Retinal pigment epithelial cell (primary cell): ENCODE results near the gene CCNL2.
"Not testable (repeated sequence)": the region's sequence is repeated elsewhere in the genome, so short reads cannot be mapped to it uniquely, and the experiment has no call there.

Source experiments
- DNase-seq: peaks from one replicate; pipeline ENCODE4 v3.0.0-alpha.2; 2010; ENCODE audit warnings: low read depth
- H3K4me3 ChIP-seq: 2 replicates; pipeline ENCODE4 v1.5.1; 2011; ENCODE audit warnings: mild to moderate bottlenecking, low read length, control low read depth, moderate library complexity
- TF ChIP-seq, protein P1 (sequence below): conservative IDR thresholded peaks from 2 replicates; pipeline ENCODE4 v1.5.1; 2011; ENCODE audit warnings: low read depth, low read length, control low read depth, inconsistent platforms

The CCNL2 gene

DNA sequence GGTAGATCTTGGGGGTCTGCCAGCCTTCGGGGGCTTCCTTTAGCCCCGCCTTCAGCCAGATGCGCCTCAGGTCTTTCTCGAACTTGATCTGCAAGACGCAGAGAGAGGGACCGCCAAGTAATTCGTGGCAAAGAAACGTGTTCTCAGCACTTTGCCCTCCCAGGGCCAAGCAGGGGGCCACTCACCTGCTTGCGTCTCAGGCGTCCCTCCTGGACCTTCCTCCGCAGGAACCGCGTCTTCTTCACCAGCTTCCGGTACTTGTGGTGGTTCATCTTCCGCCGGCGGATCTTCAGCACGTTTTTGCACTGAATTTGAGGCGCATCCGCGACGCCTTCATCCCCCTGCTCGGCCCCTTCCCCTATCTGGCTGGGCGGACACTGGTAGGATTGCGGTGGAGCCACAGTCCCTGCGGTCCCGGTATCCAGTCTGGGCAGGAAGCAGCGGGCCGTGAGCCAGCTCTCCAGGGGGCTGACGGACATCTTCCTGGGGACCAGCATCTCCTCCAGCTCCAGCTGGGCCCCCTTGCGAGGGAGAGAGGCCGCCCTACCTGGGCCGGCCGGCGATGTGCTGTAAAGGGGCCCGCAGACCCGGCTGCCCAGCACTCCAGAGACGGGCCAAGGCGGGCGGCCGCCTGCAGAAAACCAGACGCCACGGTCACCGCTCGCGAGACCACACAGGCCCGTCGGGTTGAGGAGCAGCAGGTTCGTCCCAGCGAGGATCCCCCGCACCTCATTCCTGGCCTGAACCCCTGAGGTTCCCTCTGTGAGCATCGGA is 25.1 kb downstream of the CCNL2 start:
- TF ChIP-seq, protein P1, sequence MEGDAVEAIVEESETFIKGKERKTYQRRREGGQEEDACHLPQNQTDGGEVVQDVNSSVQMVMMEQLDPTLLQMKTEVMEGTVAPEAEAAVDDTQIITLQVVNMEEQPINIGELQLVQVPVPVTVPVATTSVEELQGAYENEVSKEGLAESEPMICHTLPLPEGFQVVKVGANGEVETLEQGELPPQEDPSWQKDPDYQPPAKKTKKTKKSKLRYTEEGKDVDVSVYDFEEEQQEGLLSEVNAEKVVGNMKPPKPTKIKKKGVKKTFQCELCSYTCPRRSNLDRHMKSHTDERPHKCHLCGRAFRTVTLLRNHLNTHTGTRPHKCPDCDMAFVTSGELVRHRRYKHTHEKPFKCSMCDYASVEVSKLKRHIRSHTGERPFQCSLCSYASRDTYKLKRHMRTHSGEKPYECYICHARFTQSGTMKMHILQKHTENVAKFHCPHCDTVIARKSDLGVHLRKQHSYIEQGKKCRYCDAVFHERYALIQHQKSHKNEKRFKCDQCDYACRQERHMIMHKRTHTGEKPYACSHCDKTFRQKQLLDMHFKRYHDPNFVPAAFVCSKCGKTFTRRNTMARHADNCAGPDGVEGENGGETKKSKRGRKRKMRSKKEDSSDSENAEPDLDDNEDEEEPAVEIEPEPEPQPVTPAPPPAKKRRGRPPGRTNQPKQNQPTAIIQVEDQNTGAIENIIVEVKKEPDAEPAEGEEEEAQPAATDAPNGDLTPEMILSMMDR, result no peak
- DNase-seq, result no peak
- peak overlapping the region; percentile 87 for H3K4me3 ChIP-seq

DNA sequence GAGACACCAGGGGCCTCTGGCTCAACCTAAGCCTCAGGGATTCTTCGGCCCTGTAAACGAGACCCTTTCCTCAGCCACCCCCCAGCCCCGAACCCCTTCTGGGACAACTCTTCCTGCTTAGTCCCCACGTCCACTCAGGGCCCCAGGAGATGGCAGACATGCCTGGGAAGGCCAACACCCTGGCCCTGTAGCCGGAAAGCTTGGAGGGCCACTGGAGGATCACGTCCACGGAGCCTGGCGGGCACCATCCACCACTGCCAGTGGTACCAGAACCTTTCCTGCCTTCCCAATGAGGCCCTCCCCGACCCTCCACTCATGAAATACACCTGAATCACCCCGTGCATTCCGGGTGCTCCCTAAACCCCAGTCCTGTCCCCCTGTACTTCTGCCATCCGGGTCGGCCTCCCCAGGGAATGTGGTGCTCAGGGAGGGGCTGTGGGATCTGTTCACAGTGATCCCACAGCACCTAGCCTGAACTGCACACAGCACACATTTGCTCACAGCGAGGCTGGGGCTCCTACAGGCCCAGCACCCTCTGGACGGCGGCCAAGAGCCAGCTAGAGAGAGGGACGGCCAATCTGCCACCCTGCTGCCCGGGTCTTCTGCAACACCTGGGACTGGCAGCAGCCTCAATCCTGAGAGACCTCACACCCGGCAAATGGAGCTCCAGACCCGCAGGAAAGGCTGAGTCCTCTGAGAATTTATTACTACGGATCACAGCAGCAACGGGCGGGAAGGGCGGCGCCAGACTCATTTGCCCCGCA is 25.9 kb downstream of the CCNL2 start:
- no peak overlapping the region for H3K4me3 ChIP-seq
- TF ChIP-seq, protein P1, result no peak
- no peak for DNase-seq

DNA sequence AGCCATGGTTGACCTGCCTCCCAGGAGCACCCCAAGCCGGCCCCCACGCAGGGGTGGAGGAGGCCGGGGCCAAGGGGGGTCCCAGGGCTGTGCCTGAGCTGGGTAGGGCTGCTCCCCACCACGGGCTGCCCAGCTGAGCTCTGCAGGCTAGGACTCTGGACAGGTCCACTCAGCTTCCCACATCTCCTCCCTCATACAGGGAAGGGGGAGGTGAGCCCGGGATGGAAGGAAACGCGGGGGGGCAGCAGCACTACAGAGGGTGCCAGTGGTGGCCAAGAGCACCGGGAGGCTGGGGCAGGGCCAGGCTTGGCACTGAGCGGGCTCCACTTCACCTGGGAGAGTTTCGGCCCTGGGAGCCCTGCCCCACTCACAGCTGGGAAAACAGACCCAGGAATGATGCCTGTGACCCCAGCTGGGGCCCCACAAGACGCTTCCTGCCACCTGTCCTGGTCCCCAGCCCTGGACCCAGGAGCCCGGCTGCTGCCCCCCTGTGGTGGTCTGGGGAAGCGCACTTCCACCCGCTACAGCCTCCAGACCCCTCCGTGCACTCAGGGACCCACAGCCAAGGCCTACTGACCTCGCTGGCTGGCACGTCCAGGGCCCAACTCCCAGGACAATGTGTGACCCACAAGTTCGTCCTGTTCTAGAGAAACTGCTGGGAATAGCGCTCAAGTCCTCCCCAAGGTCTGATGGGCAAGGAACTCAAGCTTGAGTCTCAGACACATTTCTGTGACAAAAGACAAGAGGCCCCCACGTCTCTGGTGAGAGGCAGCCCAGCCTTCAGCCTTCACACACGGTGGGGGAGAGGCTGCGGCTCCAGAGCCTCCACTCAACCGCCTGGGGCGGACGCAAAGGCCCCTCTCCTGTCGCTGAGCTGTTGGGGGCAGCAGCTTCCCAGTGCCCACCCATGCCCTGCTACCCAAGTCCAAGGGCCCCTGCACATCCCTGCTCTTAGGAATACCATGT is 27.1 kb downstream of the CCNL2 start:
- DNase-seq, result no peak
- no peak overlapping the region for H3K4me3 ChIP-seq

DNA sequence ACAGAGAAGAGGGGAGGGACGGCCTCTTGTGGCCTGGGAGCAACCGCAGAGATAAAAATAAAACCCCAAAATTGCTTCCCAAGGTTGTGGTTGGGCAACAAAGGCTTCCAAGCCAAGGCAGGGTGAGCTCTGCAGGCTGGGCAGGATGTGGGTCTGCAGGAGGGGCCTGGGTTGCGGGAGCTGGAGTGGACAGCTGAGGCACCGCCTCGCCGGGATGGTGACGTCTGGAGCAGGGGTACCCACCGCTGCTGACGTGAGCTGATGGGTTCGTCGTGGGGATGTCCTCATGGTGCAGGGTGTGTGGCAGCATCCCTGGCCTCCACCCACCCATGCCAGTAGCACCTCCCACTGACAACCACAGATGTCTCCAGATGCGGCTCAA is 27.8 kb downstream of the CCNL2 start:
- TF ChIP-seq, protein P1, result no peak
- DNase-seq, result no peak
- H3K4me3 ChIP-seq, result no peak overlapping the region

More for the DNA sequence above, 27.1 kb downstream of the CCNL2 start:
- TF ChIP-seq, protein P1, result peak; percentile 92

DNA sequence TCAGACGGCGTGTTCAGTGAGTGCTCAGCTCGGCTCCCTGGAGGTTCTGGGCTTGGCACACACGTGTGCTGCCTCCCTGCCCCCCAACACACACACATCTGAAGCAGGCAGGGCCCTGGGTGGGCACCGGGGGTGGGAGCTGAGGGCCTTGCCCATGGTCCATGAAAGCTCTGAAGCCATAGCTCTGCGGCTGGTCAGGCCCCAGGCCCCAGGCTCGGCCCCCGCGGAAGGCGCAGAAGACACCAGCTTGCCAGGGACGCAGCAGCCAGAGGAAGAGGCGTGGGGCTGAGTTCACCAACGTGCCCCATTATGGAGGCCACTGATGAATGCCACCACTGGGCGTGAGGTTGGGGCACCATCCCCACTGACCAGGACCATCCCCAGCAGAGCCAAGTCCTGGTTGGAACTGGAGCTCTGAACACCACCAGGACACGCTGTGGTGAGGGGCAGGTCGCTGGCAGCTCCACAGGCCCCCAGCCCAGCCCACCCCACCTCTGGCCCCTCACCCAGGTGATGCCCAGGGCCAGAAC is 28.3 kb downstream of the CCNL2 start:
- H3K4me3 ChIP-seq, result no peak overlapping the region
- TF ChIP-seq, protein P1, result no peak
- no peak for DNase-seq

DNA sequence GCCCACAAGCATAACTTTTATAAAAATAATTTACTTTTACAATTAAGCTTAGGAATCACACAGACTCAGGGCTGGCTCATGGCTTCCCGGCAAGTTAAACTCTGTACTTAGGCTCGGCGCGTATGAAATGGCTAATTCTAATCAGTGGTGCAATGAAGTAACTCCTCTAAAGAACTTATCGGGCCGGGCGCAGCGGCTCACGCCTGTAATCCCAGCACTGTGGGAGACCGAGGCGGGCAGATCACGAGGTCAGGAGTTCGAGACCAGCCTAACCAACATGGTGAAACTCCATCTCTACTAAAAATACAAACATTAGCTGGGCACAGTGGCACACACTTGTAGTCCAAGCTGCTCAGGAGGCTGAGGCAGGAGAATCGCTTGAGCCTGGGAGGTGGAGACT is 29.0 kb downstream of the CCNL2 start:
- DNase-seq, H3K4me3 ChIP-seq: not testable (repeated sequence)

DNA sequence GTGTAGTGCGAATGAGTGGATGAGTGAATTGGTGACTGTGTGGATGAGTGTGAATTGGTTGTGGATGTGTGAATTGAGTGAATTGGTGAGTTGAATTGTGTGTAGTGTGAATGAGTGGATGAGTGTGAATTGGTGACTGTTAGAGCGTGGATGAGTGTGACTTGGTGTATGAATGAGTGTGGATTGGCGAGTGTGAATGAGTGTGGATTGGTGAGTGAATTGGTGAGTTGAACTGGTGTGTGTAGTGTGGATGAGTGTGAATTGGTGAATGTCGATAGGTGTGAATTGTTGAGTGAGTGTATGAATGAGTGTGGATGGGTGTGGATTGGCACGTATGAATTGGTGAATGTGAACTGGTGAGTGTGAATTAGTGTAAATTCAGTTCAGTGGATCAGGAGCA is 31.8 kb downstream of the CCNL2 start:
- no peak overlapping the region for H3K4me3 ChIP-seq
- TF ChIP-seq, protein P1, result no peak
- DNase-seq, result no peak
